Measurements from ENCODE around the gene CORO2B. TPM values are rescaled to one million over a fixed set of nuclear protein-coding genes. Genes with fewer than 3 reads are reported as not detected.

Gene CORO2B
- total RNA-seq, 3 donors from 2014 or later, result 1.3 to 4.7 (median 1.9) TPM

- Histone ChIP-seq H3K36me3 (ENCODE audit: low read depth) (no peaks in the 10 kb centered on the region), H3K9me3 (no peaks in the 10 kb centered on the region), H3K4me3 (no peak overlapping the region), H3K4me1 (ENCODE audit: low read depth) (no peaks in the 10 kb centered on the region)
- no peak for DNase-seq
- no peak for TF ChIP-seq CTCF (IDR thresholded peaks at IDR 0.05)
- intact Hi-C loops (cut with DNase I, micrococcal nuclease), result no loop called here
- ATAC-seq, result no peak
Observed at GRCh38 chr15:68654786-68655560, 76.2 kb downstream of the CORO2B start.

DNA sequence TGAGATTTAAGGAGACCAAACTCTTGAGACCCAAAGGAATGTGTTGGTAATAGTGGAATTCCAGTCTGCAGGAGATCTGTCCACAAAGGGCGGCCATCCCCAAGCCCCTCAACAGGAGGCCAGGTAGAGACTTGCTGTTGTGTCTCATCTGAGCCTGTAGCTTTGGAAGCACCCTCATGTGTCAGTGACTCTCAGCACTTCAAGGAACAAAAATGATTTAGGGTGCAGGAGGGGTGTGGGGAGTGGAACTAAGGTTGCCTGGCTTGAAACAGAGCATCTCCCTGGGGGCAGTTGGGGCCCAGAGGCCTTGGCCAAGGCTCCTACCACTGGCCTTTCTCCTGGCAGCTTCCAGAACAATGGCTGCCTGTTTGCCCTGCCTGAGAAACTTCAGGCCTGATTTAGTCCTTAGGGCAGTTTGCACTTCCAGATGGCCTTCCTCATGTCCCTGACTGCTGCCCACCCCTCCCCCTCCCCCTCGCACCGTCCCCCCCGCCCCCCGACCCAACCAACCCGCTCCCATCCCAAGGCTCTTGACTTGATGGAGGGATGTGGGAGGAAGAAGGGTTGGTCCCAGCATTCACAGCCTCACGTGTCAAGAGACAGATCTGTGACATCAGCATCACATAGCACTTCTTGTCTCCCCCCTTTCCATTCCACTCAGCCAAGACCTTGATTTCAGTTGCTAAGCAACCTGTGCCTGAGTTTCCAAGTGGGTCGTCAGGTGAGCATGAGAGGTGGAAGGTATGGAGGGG, 77.1 kb downstream of the CORO2B start:
- intact Hi-C loops (cut with DNase I, micrococcal nuclease), result no loop called here
- no peak overlapping the region for H3K4me3 ChIP-seq
- ATAC-seq, result no peak
- no peak for TF ChIP-seq CTCF (IDR thresholded peaks at IDR 0.05)
- H3K4me1 ChIP-seq (ENCODE audit: low read depth), result no peaks in the 10 kb centered on the region
- DNase-seq, result no peak
- no peaks in the 10 kb centered on the region for H3K36me3 ChIP-seq (ENCODE audit: low read depth)
- no peaks in the 10 kb centered on the region for H3K9me3 ChIP-seq

DNA sequence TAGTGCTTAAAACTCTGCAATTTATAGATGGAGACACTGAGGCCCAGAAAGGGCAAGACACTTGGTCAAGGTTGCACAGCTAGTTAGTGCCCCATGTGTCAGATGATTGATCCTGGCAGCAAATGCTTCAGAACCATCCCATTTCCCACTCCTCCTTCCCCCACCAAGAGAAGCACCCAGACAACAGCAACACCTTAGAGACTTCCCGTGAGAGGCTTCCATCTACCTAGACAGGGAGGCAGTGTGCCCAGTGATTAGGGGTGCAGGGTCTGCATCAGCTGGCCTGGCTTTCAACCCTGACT, 77.6 kb downstream of the CORO2B start:
- no peaks in the 10 kb centered on the region for H3K4me1 ChIP-seq (ENCODE audit: low read depth)
- intact Hi-C loops (cut with DNase I, micrococcal nuclease), result no loop called here
- H3K9me3 ChIP-seq, result no peaks in the 10 kb centered on the region
- TF ChIP-seq CTCF (IDR thresholded peaks at IDR 0.05), result no peak
- no peaks in the 10 kb centered on the region for H3K36me3 ChIP-seq (ENCODE audit: low read depth)
- H3K4me3 ChIP-seq, result no peak overlapping the region
- ATAC-seq, result no peak
- DNase-seq, result no peak

GRCh38 chr15:68658151-68658550, 79.4 kb downstream of the CORO2B start:
- Histone ChIP-seq H3K9me3 (no peaks in the 10 kb centered on the region), H3K4me1 (ENCODE audit: low read depth) (no peaks in the 10 kb centered on the region), H3K36me3 (ENCODE audit: low read depth) (no peaks in the 10 kb centered on the region), H3K4me3 (no peak overlapping the region)
- ATAC-seq (no peak), DNase-seq (no peak)
- TF ChIP-seq CTCF (IDR thresholded peaks at IDR 0.05), result no peak
- intact Hi-C loops (cut with DNase I, micrococcal nuclease), result no loop called here

- Histone ChIP-seq H3K36me3 (ENCODE audit: low read depth) (no peaks in the 10 kb centered on the region), H3K4me3 (no peak overlapping the region), H3K4me1 (ENCODE audit: low read depth) (no peaks in the 10 kb centered on the region), H3K9me3 (no peaks in the 10 kb centered on the region)
- DNase-seq (no peak), ATAC-seq (no peak)
- intact Hi-C loops (cut with DNase I, micrococcal nuclease), result no loop called here
- no peak for TF ChIP-seq CTCF (IDR thresholded peaks at IDR 0.05)
Observed at GRCh38 chr15:68658641-68659358, 80.0 kb downstream of the CORO2B start.

Measured in mucosa of descending colon (tissue), 3 donors.